Heart left ventricle (tissue), 16 donors: ENCODE measurements around the gene RNF175. TPM values are rescaled to one million over a fixed set of nuclear protein-coding genes. Genes with fewer than 3 reads are reported as not detected.

Source experiments
- ATAC-seq, 4 donors: fragments of 200-7000 bp; cut with Tn5 transposase; one replicate each; pipeline ENCODE4 v1.9.1; 2020 to 2022; ENCODE audit warnings: moderate library complexity in 4 of 4, mild to moderate bottlenecking in 3 of 4, moderate number of reproducible peaks in 1 of 4
- DNase-seq, 5 donors: peaks; one replicate each; pipeline ENCODE4 v3.0.0-alpha.2; 2020
- H3K27ac ChIP-seq, 12 donors: fragments of 200-600 bp; sonication (generic) in 4 of 12; one replicate each; pipeline versions ENCODE4 v1.5.0 to v1.8.0; 2016 to 2022; ENCODE audit warnings: mild to moderate bottlenecking in 2 of 12
- H3K27me3 ChIP-seq, 9 donors: fragments of 200-600 bp; sonication (generic) in 2 of 9; one replicate each; pipeline versions ENCODE4 v1.5.1 to v1.8.0; 2016 to 2022; ENCODE audit warnings: mild to moderate bottlenecking in 3 of 9
- H3K36me3 ChIP-seq, 9 donors: fragments of 200-600 bp; sonication (generic) in 2 of 9; one replicate each; pipeline versions ENCODE4 v1.5.0 to v1.8.0; 2018 to 2022; ENCODE audit warnings: mild to moderate bottlenecking in 2 of 9
- H3K4me1 ChIP-seq, 12 donors: fragments of 200-600 bp; sonication (generic) in 4 of 12; one replicate each; pipeline versions ENCODE4 v1.5.0 to v1.8.0; 2016 to 2022; ENCODE audit warnings: mild to moderate bottlenecking in 3 of 12
- H3K4me3 ChIP-seq, 12 donors: fragments of 200-600 bp; sonication (generic) in 4 of 12; one replicate each; pipeline versions ENCODE4 v1.5.0 to v1.8.0; 2017 to 2022; ENCODE audit warnings: mild to moderate bottlenecking in 9 of 12, moderate library complexity in 4 of 12
- H3K9me3 ChIP-seq, 12 donors: fragments of 200-600 bp; sonication (generic) in 4 of 12; one replicate each; pipeline versions ENCODE4 v1.5.0 to v1.8.0; 2016 to 2022; ENCODE audit warnings: mild to moderate bottlenecking in 1 of 12
- CTCF ChIP-seq, 12 donors: fragments of 200-600 bp; sonication (generic) in 4 of 12; IDR thresholded peaks; one replicate each; pipeline versions ENCODE4 v1.5.0 to v1.8.0; 2018 to 2022; ENCODE audit warnings: antibody characterized with exemption in 12 of 12, mild to moderate bottlenecking in 5 of 12
- POLR2A ChIP-seq, 2 donors: fragments of 450-650 bp; IDR thresholded peaks; one replicate each; pipeline ENCODE4 v1.6.1; 2017; ENCODE audit warnings: antibody characterized with exemption in 2 of 2, mild to moderate bottlenecking in 2 of 2, moderate library complexity in 2 of 2
- WGBS, 4 donors: extraction: QIAGEN DNeasy Blood & Tissue Kit in 2 of 4; methylation state at CpG; one replicate each; pipeline versions ENCODE4 v1.1.5 to v1.1.7; 2013 to 2018; 5-methylcytosine and 5-hydroxymethylcytosine counted together
- intact Hi-C, 10 donors: fragments of 100-400 bp; cut with DNase I; formaldehyde crosslinking; loops; one replicate each; pipeline versions ENCODE4 v1.11.1 to v1.14.2; 2022
- polyA plus RNA-seq, 2 donors: library from polyadenylated mRNA; stranded (reverse); fragments of 200-250 nt; gene quantifications; one replicate each; pipeline ENCODE4 v1.2.3, GENCODE V29; 2013
- total RNA-seq, 9 donors: library from RNA; depleted of rRNA in 2 of 9; stranded (reverse); fragments of >200 nt in 2 of 9; fragmentation: NEBNext Ultra II Directional in 3 of 9; extraction: Animal tissue kit (Norgen Biotek cat#: 25700) in 3 of 9; gene quantifications; one replicate each; pipeline versions ENCODE4 v1.1.0 to v1.2.4, GENCODE V29; 2016 to 2023
- donor health status: ischemic (EF 13 %, LVEDD 7.1; RV severe dilation, severe dysfunction).
- donor health status: healthy with polysubstance abuse.
- donor health status: DM: no; HTN: yes; CAD: no.
- donor health status: DM: no; HTN: no; CAD: no.
- donor health status: ischemic (EF 25% LVEDD 6.9; RV normal size, moderate dysfunction).
- donor health status: ischemic (EF 25% LVEDD 5.7; RV mildly dilated, moderate dysfunction).
- donor health status: healthy.
- donor health status: DM: yes; HTN: yes; CAD: no.
- donor health status: ischemic (EF 35%, LVEDD 5.7; RV mildly dilated, moderate dysfunction).
- donor health status: nonischemic (EF 11% LVEDD 7.7; RV severe dilation, severe dysfunction).
- donor health status: DM: yes; HTN: yes; CAD: no.
- donor health status: PGD.
- donor health status: ischemic (EF 29% LVEDD 5.4; RV normal size, mild dysfunction).
- donor health status: nonischemic (EF 23%, LVEDD 6.1; RV moderate dilation, normal function).

The RNF175 gene
- total and polyA plus RNA-seq, 11 donors, result 0.16 to 1.1 (median 0.55) TPM; not detected in 1

GRCh38 chr4:153794006-153794405, 34.2 kb upstream of the RNF175 start:
- intact Hi-C loops, result loop anchor here in 8 of 10 donors (2.0 to 10.0 kb wide), 7 partner anchors 221 to 711 kb away; no protein-coding TSS in a partner anchor
- no peak for ATAC-seq
- Histone ChIP-seq H3K36me3 (no peaks in the 10 kb centered on the region), H3K9me3 (no peaks in the 10 kb centered on the region), H3K4me3 (no peak overlapping the region), H3K27me3 (peaks cover 31 to 89% (median 51%) of the 10 kb centered on the region in 9 donors), H3K4me1 (peaks cover 0 to 29% (median 20%) of the 10 kb centered on the region in 12 donors), H3K27ac (no peak overlapping the region)
- no peak for DNase-seq
- WGBS, 4 donors, result 83 to 89% (median 86%) methylated on average over 5 of the region's 5 CpGs
- TF ChIP-seq POLR2A (IDR thresholded peaks at IDR 0.05) (no peak), CTCF (IDR thresholded peaks at IDR 0.05) (no peak)

GRCh38 chr4:153792618-153793247, 32.9 kb upstream of the RNF175 start:
- Histone ChIP-seq H3K27ac (no peak overlapping the region), H3K4me1 (peaks cover 3 to 36% (median 24%) of the 10 kb centered on the region in 12 donors), H3K4me3 (peak overlapping the region in 10 of 12 donors; percentile 9 to 43 (median 30)), H3K9me3 (no peaks in the 10 kb centered on the region), H3K36me3 (no peaks in the 10 kb centered on the region), H3K27me3 (peaks cover 38 to 94% (median 61%) of the 10 kb centered on the region in 9 donors)
- DNase-seq (no peak), ATAC-seq (peak in 1 of 4 donors; percentile 7)
- intact Hi-C loops, result loop anchor here in 7 of 10 donors (5.0 to 10.0 kb wide), 6 partner anchors 222 to 712 kb away; no protein-coding TSS in a partner anchor
- TF ChIP-seq POLR2A (IDR thresholded peaks at IDR 0.05) (no peak), CTCF (IDR thresholded peaks at IDR 0.05) (no peak)
- 19 to 29% (median 27%) methylated on average over 33 to 39 of the region's 39 CpGs for WGBS, 4 donors

GRCh38 chr4:153791746-153792617, 32.2 kb upstream of the RNF175 start:
- 5 to 8% (median 5%) methylated on average over 37 of the region's 37 CpGs for WGBS, 4 donors
- intact Hi-C loops, result loop anchor here in 7 of 10 donors (5.0 to 10.0 kb wide), 6 partner anchors 223 to 713 kb away; no protein-coding TSS in a partner anchor
- ATAC-seq, result peak in 2 of 4 donors; percentile 45 to 64

More at GRCh38 chr4:153791746-153792617, 32.2 kb upstream of the RNF175 start:
- Histone ChIP-seq H3K4me1 (peaks cover 3 to 36% (median 24%) of the 10 kb centered on the region in 12 donors), H3K4me3 (peak overlapping the region in 10 of 12 donors; percentile 9 to 43 (median 30)), H3K27ac (no peak overlapping the region), H3K9me3 (no peaks in the 10 kb centered on the region), H3K27me3 (peaks cover 38 to 95% (median 66%) of the 10 kb centered on the region in 9 donors), H3K36me3 (no peaks in the 10 kb centered on the region)
- TF ChIP-seq POLR2A (IDR thresholded peaks at IDR 0.05) (no peak), CTCF (IDR thresholded peaks at IDR 0.05) (peak in 8 of 12 donors; percentile 11 to 43 (median 26))
- DNase-seq, result peak in 3 of 5 donors; percentile 32 to 73 (median 34)
